Neuron (in vitro differentiated cells): ENCODE measurements around the gene PTPN1.

Experiments used
- H2AFZ ChIP-seq: one replicate; pipeline ENCODE4 v1.6.1; 2013; ENCODE audit warnings: low read depth, mild to moderate bottlenecking, inconsistent platforms, low read length, moderate library complexity
- H3K27me3 ChIP-seq: one replicate; pipeline ENCODE4 v1.6.1; 2013; ENCODE audit warnings: low read length; ENCODE audit not compliant: insufficient read depth
- H3K36me3 ChIP-seq: one replicate; pipeline ENCODE4 v1.6.1; 2013; ENCODE audit warnings: low read length; ENCODE audit not compliant: insufficient read depth
- H3K4me1 ChIP-seq: one replicate; pipeline ENCODE4 v1.6.1; 2013; ENCODE audit warnings: low read length; ENCODE audit not compliant: insufficient read depth
- H3K4me3 ChIP-seq: 2 replicates; pipeline ENCODE4 v1.5.1; 2013; ENCODE audit warnings: mild to moderate bottlenecking, low read length, moderate library complexity
- H3K9me3 ChIP-seq: one replicate; pipeline ENCODE4 v1.6.1; 2013; ENCODE audit warnings: low read length

PTPN1 gene

GRCh38 chr20:50628853-50629669, 118.9 kb downstream of the PTPN1 start:
- Histone ChIP-seq H3K4me1 (peaks cover 9% of the 10 kb centered on the region), H3K36me3 (no peaks in the 10 kb centered on the region), H3K4me3 (no peak overlapping the region), H3K9me3 (no peaks in the 10 kb centered on the region), H3K27me3 (no peaks in the 10 kb centered on the region), H2AFZ (no peak overlapping the region)

- Histone ChIP-seq H2AFZ (no peak overlapping the region), H3K4me3 (no peak overlapping the region), H3K36me3 (no peaks in the 10 kb centered on the region), H3K4me1 (peaks cover 9% of the 10 kb centered on the region), H3K27me3 (no peaks in the 10 kb centered on the region), H3K9me3 (no peaks in the 10 kb centered on the region)
These were observed 119.5 kb downstream of the PTPN1 start for GRCh38 chr20:50629670-50630045.

GRCh38 chr20:50630578-50631263, 120.5 kb downstream of the PTPN1 start:
- no peaks in the 10 kb centered on the region for H3K9me3 ChIP-seq
- no peaks in the 10 kb centered on the region for H3K27me3 ChIP-seq
- peaks cover 9% of the 10 kb centered on the region for H3K4me1 ChIP-seq
- H3K36me3 ChIP-seq: no peaks in the 10 kb centered on the region
- H3K4me3 ChIP-seq: no peak overlapping the region
- H2AFZ ChIP-seq: no peak overlapping the region

GRCh38 chr20:50632236-50632635, 122.1 kb downstream of the PTPN1 start:
- no peaks in the 10 kb centered on the region for H3K9me3 ChIP-seq
- no peaks in the 10 kb centered on the region for H3K36me3 ChIP-seq
- H3K27me3 ChIP-seq: no peaks in the 10 kb centered on the region
- H3K4me1 ChIP-seq: peaks cover 21% of the 10 kb centered on the region
- H2AFZ ChIP-seq: no peak overlapping the region
- no peak overlapping the region for H3K4me3 ChIP-seq

- Histone ChIP-seq H3K4me1 (peaks cover 24% of the 10 kb centered on the region), H3K36me3 (no peaks in the 10 kb centered on the region), H2AFZ (no peak overlapping the region), H3K9me3 (no peaks in the 10 kb centered on the region), H3K27me3 (no peaks in the 10 kb centered on the region), H3K4me3 (no peak overlapping the region)
These were observed 122.5 kb downstream of the PTPN1 start for GRCh38 chr20:50632701-50633100.

- no peak overlapping the region for H2AFZ ChIP-seq
- peaks cover 23% of the 10 kb centered on the region for H3K4me1 ChIP-seq
- H3K27me3 ChIP-seq: no peaks in the 10 kb centered on the region
- no peaks in the 10 kb centered on the region for H3K9me3 ChIP-seq
- H3K36me3 ChIP-seq: no peaks in the 10 kb centered on the region
- H3K4me3 ChIP-seq: no peak overlapping the region
These were observed 123.2 kb downstream of the PTPN1 start for GRCh38 chr20:50633361-50633760.

- H3K36me3 ChIP-seq: no peaks in the 10 kb centered on the region
- no peaks in the 10 kb centered on the region for H3K9me3 ChIP-seq
- H2AFZ ChIP-seq: no peak overlapping the region
- H3K4me1 ChIP-seq: peaks cover 25% of the 10 kb centered on the region
- H3K4me3 ChIP-seq: no peak overlapping the region
- no peaks in the 10 kb centered on the region for H3K27me3 ChIP-seq
These were observed 124.0 kb downstream of the PTPN1 start for GRCh38 chr20:50634191-50634590.
